Measurements from ENCODE around the gene BPIFA2. TPM values are rescaled to one million over a fixed set of nuclear protein-coding genes. Genes with fewer than 3 reads are reported as not detected.

Gene BPIFA2
- total RNA-seq, 2 experiments from 2014 or later = not detected

GRCh38 chr20:33148040-33148439 is 19.9 kb upstream of the BPIFA2 start:
- H3K4me3 Mint-ChIP-seq = no peak overlapping the region
- no peaks in the 10 kb centered on the region for H3K4me1 ChIP-seq (ENCODE audit: insufficient read depth, low read length)
- H3K9me3 Mint-ChIP-seq = no peaks in the 10 kb centered on the region
- no peak overlapping the region for H3K4me3 ChIP-seq (ENCODE audit: low read length)
- TF ChIP-seq, protein P1, sequence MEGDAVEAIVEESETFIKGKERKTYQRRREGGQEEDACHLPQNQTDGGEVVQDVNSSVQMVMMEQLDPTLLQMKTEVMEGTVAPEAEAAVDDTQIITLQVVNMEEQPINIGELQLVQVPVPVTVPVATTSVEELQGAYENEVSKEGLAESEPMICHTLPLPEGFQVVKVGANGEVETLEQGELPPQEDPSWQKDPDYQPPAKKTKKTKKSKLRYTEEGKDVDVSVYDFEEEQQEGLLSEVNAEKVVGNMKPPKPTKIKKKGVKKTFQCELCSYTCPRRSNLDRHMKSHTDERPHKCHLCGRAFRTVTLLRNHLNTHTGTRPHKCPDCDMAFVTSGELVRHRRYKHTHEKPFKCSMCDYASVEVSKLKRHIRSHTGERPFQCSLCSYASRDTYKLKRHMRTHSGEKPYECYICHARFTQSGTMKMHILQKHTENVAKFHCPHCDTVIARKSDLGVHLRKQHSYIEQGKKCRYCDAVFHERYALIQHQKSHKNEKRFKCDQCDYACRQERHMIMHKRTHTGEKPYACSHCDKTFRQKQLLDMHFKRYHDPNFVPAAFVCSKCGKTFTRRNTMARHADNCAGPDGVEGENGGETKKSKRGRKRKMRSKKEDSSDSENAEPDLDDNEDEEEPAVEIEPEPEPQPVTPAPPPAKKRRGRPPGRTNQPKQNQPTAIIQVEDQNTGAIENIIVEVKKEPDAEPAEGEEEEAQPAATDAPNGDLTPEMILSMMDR (IDR thresholded peaks at IDR 0.05) = no peak
- intact Hi-C loops (cut with DNase I, micrococcal nuclease) = no loop called here
- H3K9me3 ChIP-seq (ENCODE audit: control insufficient read depth in 1 of 2, insufficient read depth in 1 of 2, low read length in 2 of 2) = no peaks in the 10 kb centered on the region
- H3K27me3 Mint-ChIP-seq = peaks cover 54% of the 10 kb centered on the region
- H3K27ac Mint-ChIP-seq = no peak overlapping the region
- H3K36me3 ChIP-seq (ENCODE audit: insufficient read depth, low read length) = no peaks in the 10 kb centered on the region
- peaks cover 5 to 14% of the 10 kb centered on the region in 2 experiments for H3K27me3 ChIP-seq (ENCODE audit: control insufficient read depth in 1 of 2, insufficient read depth in 2 of 2, low read length in 2 of 2)
- H3K36me3 Mint-ChIP-seq (ENCODE audit: low read depth) = no peaks in the 10 kb centered on the region
- no peaks in the 10 kb centered on the region for H3K4me1 Mint-ChIP-seq (ENCODE audit: low read depth)
- POLR2A ChIA-PET = no interaction called here
- no peak overlapping the region for H3K27ac ChIP-seq (ENCODE audit: low read depth in 1 of 2, low read length in 2 of 2)
- CTCF ChIA-PET = no interaction called here
- DNase-seq (no peak), ATAC-seq (ENCODE audit: poor library complexity) (no peak)

GRCh38 chr20:33154252-33154651 is 13.7 kb upstream of the BPIFA2 start:
- Mint-ChIP-seq H3K4me3 (no peak overlapping the region), H3K27ac (no peak overlapping the region), H3K27me3 (peaks cover 57% of the 10 kb centered on the region), H3K9me3 (no peaks in the 10 kb centered on the region), H3K4me1 (ENCODE audit: low read depth) (no peaks in the 10 kb centered on the region), H3K36me3 (ENCODE audit: low read depth) (no peaks in the 10 kb centered on the region)
- Histone ChIP-seq H3K27ac (ENCODE audit: low read depth in 1 of 2, low read length in 2 of 2) (no peak overlapping the region), H3K4me3 (ENCODE audit: low read length) (no peak overlapping the region), H3K4me1 (ENCODE audit: insufficient read depth, low read length) (no peaks in the 10 kb centered on the region), H3K9me3 (ENCODE audit: control insufficient read depth in 1 of 2, insufficient read depth in 1 of 2, low read length in 2 of 2) (no peaks in the 10 kb centered on the region), H3K27me3 (ENCODE audit: control insufficient read depth in 1 of 2, insufficient read depth in 2 of 2, low read length in 2 of 2) (peaks cover 0 to 17% of the 10 kb centered on the region in 2 experiments), H3K36me3 (ENCODE audit: insufficient read depth, low read length) (no peaks in the 10 kb centered on the region)
- TF ChIP-seq, protein P1 (IDR thresholded peaks at IDR 0.05) = no peak
- DNase-seq (no peak), ATAC-seq (ENCODE audit: poor library complexity) (no peak)
- intact Hi-C loops (cut with DNase I, micrococcal nuclease) = no loop called here
- ChIA-PET POLR2A (no interaction called here), CTCF (no interaction called here)

DNA sequence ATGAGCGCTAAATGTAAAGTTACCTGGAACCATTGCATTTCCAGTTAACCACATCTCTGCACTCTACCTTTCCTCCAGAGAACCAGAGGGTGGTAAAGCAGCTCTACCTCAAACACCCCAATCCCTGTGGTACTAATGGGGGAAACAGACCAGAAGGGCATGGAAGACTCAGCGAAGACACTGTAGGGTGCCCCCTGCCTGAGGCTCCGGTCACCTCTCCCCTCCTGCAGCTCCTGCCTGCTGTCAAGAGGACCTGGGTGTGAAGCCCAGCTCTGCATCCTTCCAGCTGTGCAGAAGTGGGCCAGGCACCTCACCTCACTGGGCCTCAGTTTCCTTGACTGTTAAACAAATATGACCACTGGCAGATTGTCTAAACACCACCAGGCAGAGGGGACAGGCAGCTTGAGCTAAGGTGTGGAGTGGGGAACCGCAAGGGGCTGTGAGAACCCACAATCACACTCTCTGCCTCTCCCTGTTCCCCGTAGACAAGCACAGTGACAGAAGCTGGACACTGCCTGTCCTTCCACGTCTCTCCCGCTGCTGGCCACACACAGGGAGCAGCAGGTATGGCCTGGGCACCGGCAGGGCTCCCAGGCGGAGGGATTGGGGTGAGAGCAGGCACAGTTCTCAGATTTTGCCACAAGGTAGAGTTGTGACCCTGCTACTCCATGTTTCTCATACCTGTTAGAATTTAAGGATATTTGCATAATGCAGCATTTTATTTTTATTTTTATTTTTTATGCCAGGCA is 9.1 kb upstream of the BPIFA2 start:
- no peaks in the 10 kb centered on the region for H3K9me3 Mint-ChIP-seq
- CTCF ChIA-PET = no interaction called here

More for the DNA sequence above, 9.1 kb upstream of the BPIFA2 start:
- H3K4me3 ChIP-seq (ENCODE audit: low read length) = no peak overlapping the region
- no peaks in the 10 kb centered on the region for H3K9me3 ChIP-seq (ENCODE audit: control insufficient read depth in 1 of 2, insufficient read depth in 1 of 2, low read length in 2 of 2)
- no peak for DNase-seq
- no peak overlapping the region for H3K27ac ChIP-seq (ENCODE audit: low read depth in 1 of 2, low read length in 2 of 2)
- Mint-ChIP-seq H3K4me1 (ENCODE audit: low read depth) (no peaks in the 10 kb centered on the region), H3K4me3 (no peak overlapping the region), H3K36me3 (ENCODE audit: low read depth) (no peaks in the 10 kb centered on the region), H3K27ac (no peak overlapping the region), H3K27me3 (peaks cover 24% of the 10 kb centered on the region)
- TF ChIP-seq, protein P1 (IDR thresholded peaks at IDR 0.05) = no peak
- no peaks in the 10 kb centered on the region for H3K4me1 ChIP-seq (ENCODE audit: insufficient read depth, low read length)
- peaks cover 0 to 8% of the 10 kb centered on the region in 2 experiments for H3K27me3 ChIP-seq (ENCODE audit: control insufficient read depth in 1 of 2, insufficient read depth in 2 of 2, low read length in 2 of 2)
- intact Hi-C loops (cut with DNase I, micrococcal nuclease) = no loop called here
- no peak for ATAC-seq (ENCODE audit: poor library complexity)
- H3K36me3 ChIP-seq (ENCODE audit: insufficient read depth, low read length) = no peaks in the 10 kb centered on the region
- POLR2A ChIA-PET = interaction anchor here (0.5 kb wide), 1 partner anchor 685 kb away, joined by 4 read pairs; no protein-coding TSS in a partner anchor
